NCI-H510A treated with DMSO at 0.1 percent for 48 hours (cell line): Measurements from ENCODE around the gene PCBD1.
"Not testable (repeated sequence)": the region's sequence is repeated elsewhere in the genome, so short reads cannot be mapped to it uniquely, and the experiment has no call there.

Experiments used
- DNase-seq: peaks from one replicate; lab custom pipeline; 2025; lab: John Stamatoyannopoulos, UW

Gene PCBD1

GRCh38 chr10:70863470-70864160, 24.8 kb downstream of the PCBD1 start:
- no peak for DNase-seq

DNA sequence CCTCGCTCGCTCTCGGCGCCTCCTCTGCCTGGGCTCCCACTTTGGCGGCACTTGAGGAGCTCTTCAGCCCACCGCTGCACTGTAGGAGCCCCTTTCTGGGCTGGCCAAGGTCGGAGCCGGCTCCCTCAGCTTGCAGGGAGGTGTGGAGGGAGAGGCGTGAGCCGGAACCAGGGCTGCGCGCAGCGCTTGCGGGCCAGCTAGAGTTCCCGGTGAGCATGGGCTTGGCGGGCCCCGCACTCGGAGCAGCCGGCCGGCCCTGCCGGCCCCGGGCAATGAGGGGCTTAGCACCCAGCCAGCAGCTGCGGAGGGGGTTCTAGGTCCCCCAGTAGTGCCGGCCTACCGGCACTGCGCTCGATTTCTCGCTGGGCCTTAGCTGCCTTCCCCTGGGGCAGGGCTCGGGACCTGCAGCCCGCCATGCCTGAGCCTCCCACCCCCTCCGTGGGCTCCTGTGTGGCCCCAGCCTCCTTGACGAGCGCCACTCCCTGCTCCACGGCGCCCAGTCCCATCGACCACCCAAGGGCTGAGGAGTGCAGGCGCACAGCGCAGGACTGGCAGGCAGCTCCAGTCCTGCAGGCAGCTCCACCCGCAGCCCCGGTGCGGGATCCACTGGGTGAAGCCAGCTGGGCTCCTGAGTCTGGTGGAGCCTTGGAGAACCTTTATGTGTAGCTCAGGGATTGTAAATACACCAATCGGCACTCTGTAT, 26.7 kb downstream of the PCBD1 start:
- DNase-seq, result not testable (repeated sequence)

DNA sequence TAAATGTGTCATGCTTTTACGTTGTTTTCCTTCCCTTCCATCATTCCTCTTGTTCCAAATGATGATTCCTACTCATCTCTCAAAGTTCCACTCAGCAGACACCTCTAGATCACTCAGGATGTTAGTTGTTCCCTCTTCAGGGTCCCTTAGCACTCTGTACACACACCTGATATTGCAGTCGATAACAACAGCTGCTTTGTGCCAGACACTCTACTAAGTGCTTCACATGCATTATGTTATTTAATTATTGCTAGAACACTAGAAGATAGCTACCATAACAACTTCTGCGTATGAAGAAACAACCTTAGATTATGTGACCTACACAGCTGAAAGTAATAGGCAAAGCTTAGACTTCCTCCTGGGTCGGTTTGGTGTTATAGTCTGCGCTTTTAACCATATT, 29.6 kb downstream of the PCBD1 start:
- DNase-seq, result peak; percentile 90

DNA sequence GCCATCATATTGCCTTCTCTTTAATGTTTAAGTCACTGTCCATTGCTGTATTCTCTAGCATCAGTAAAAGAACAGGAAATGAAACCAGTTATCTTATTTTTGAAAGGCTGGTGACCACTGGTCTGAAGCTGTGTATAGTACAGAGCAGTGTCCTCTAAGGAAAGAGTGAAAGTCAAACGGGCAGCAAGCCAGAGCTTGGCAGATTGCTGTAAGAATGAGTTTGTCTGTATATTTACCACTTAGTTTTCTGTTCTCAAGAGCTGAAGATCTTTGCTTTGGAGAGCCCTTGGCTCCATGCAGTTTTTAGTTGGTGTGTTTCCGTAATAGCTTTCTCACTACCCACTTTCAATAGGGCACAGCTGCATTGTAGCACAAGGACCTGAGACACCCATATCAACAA, 31.9 kb downstream of the PCBD1 start:
- DNase-seq, result no peak

GRCh38 chr10:70853457-70853856, 34.9 kb downstream of the PCBD1 start:
- DNase-seq, result no peak

DNA sequence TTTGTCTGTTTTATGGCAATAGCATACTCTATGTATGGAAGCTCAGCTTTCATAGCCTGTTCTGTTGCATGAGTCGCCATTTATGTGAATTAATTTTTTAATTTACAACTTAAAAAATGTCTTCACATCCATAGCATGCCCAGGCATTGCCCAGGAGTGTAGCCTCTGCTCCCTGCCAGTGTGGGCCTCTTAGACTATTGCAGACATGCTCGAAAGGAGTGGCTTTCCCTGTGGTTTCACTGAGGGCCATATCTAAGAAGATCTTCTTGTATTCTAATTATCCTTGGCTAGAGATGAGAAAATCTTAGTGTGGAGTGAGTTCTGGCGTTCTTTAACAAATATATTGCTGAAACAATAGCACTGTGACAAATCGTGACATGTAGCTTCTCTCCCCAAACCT, 35.3 kb downstream of the PCBD1 start:
- no peak for DNase-seq

DNA sequence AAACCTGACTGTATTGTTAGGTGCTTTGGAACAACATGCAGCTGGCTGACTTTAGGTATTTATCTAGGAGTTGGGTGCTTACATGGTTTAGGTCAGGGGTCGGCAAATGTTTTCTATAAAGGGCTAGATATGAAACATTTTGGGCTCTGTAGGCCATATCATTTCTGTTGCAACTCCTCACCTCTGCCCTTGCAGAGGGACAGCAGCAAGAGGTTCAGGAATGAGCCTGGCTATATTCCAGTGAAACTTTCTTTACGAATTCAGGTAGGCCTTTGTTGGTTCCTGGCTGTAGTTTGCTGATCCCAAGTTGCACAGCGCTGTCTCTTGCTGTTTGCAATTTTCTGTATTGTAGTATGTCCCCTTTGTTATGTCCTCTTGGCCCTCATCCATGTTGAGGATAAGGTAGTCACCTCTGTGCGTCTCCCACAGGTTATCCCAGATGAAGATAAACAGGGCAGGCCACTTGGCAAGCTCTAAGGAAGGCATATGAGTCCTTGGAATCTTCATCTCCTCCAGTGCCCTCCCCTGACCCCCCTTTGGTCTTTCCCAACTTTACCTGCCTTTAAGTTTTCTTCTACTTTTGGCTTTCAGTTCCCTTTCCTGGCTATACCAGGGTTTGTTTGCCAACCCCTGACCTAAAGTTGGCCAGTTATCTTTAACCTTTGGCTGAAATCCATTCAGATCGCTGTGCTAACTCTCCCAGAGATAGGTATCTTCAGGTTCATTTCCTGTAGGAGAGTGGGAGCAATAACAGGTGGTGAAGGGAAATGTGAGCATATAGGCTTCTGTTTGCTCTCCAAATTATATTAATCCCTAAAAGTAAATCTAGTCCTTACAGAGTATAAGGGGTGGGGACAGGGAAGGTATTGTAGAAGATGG, 36.5 kb downstream of the PCBD1 start:
- peak; percentile 40 for DNase-seq

DNA sequence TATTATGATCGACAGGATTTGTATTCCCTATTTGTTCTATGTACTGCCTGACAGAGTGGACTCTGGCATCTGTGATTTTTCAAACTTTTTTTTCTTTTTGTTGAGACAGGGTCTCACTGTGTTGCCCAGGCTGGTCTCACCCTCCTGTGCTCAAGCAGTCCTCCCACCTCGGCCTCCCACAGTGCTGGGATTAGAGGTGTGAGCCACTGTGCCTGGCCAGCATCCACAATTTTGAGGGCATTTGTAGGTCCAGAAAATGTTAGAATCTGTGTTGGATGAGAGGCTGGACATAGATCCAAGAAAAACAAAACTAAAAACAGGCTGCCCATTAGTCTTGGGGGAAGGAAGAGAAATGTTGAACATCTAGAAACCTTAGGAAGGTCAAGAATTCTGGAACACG, 38.3 kb downstream of the PCBD1 start:
- DNase-seq, result no peak

- DNase-seq, result no peak
These were observed 38.8 kb downstream of the PCBD1 start for GRCh38 chr10:70849582-70850016.

DNA sequence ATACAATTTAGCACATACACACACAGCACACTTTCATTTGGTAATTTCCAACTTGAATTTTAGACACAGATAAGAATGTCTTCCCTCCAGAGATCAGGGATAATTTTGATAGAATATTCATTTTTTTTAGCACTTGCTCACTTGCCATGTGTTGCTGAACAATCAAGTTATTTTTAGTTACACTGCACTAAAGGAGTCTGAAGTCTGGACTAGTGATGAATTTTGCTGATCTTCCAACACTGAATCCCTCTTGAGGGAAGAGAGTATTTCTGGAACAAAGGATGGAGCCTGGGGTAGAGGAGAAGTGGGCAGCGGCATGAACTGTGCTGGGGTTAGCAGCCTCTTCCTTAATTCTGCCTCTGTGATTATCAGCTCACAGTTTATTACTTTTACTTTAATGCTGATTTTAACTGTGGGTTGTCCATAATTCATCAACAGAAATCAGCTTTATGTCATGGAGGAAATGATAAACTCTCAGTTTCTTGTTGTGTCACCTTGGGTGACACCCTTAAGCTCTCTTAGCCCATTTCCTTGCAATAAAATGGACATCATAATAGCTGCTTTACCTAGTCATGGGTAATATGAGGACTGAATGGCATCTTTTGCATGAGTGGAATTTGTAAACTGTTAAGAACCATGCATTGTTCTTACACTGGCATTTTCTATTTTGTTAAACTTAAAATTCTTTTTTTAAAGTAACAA, 40.6 kb downstream of the PCBD1 start:
- no peak for DNase-seq

GRCh38 chr10:70846795-70847194, 41.6 kb downstream of the PCBD1 start:
- DNase-seq, result no peak

- no peak for DNase-seq
These were observed 42.5 kb downstream of the PCBD1 start for GRCh38 chr10:70845816-70846215.

DNA sequence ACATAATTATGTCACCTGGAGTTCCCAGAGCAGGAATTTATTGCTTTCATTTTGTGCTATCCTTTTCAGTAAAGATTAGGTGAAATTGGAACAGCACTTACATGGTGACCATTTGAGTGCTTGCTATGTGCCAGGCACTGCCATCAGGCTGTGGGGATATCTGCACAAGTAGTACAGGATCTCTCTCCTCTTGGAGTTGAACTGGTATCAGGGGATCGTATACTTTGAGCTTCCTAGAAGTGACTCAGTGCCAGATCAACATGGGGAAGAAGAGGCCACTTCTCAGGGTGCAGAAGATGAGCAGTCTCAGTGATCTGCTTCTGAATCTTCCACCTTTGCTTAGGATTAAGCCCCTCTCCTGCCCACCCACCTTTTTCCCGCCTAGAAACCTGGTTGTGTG, 43.1 kb downstream of the PCBD1 start:
- no peak for DNase-seq

DNA sequence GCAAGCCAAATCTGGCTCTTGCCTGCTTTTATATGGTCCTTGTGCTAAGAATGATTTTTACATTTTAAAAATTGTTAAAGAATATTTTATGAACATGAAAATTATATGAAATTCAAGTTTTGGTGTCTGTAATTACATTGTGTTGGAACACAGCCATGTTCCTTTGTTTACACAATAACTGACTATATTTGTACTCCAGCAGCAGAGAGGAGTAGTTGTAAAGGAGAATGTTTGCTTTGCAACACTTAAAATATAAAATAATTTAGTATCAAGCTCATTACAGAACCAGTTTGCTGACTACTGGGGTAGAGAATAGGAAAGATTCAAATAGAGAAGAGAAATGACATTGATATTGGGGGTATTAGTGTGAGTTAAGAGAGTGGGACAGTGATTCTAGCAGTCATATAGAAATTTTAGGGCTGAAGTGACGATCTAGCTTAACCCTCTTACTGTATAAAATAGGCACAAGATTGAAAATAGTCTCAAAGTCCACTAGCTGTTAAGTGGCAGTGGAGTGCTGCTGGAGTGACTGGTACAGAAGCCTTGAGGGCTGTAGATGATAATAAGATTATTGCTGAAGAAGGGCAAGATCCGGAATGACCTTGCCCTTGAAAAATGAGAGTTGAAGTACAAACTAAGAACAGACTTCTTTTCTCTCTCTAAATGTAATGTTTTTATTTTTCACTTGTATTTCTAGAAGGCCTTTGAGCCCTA, 44.4 kb downstream of the PCBD1 start:
- peak; percentile 52 for DNase-seq

- DNase-seq, result no peak
These were observed 45.0 kb downstream of the PCBD1 start for GRCh38 chr10:70843333-70843732.

DNA sequence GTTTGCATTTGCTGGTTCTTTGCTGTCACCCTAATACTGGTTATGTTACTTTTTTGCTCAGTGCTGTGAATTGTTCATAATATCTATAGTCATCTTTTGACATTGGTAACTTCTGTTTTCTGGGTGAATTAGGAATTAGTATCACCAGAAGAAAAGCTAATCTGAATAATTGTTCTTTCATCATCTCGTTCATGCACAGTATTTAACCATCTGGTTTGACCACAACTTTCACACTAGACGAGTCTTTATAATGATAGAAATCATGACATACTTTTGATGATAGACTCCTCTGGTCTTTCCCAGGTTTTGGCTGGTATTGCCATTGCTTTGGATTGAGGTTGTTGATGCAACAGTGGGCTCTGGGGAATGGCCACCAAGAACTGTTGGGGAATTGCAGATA, 47.5 kb downstream of the PCBD1 start:
- DNase-seq, result no peak

GRCh38 chr10:70838270-70838805, 50.0 kb downstream of the PCBD1 start:
- DNase-seq, result no peak

- no peak for DNase-seq
These were observed 50.7 kb downstream of the PCBD1 start for GRCh38 chr10:70837660-70838059.

GRCh38 chr10:70836319-70836718, 52.0 kb downstream of the PCBD1 start:
- DNase-seq, result no peak

- no peak for DNase-seq
These were observed 53.8 kb downstream of the PCBD1 start for GRCh38 chr10:70834441-70835151.

- DNase-seq, result no peak
These were observed 54.3 kb downstream of the PCBD1 start for GRCh38 chr10:70834021-70834420.
